HG02970 (cell line): ENCODE results near the gene TAF6.

Source experiments
- ATAC-seq: cut with Tn5 transposase; IDR thresholded peaks from one replicate; pipeline ENCODE4 v1.9.1; 2021; ENCODE audit warnings: mild to moderate bottlenecking, moderate library complexity, moderate number of reproducible peaks; ENCODE audit not compliant: unreplicated experiment, low FRiP score

TAF6 gene

DNA sequence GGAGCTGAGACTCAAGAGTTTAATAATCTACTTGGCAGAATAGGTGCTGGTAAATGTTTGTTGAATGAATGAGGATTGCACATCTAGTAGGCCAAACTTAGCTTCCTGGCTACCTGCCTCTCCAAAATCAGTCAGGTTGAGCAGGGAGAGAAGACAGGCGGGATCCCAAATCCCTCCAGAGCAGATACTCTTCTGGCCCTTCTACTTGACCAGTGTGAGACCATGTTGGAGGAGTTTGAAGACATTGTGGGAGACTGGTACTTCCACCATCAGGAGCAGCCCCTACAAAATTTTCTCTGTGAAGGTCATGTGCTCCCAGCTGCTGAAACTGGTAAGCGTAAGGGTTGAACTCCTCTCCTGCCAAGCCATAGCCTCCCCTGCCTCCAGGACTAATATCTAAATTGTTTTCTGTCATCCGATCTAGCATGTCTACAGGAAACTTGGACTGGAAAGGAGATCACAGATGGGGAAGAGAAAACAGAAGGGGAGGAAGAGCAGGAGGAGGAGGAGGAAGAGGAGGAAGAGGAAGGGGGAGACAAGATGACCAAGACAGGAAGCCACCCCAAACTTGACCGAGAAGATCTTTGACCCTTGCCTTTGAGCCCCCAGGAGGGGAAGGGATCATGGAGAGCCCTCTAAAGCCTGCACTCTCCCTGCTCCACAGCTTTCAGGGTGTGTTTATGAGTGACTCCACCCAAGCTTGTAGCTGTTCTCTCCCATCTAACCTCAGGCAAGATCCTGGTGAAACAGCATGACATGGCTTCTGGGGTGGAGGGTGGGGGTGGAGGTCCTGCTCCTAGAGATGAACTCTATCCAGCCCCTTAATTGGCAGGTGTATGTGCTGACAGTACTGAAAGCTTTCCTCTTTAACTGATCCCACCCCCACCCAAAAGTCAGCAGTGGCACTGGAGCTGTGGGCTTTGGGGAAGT is 5.4 kb upstream of the TAF6 start:
- no peak for ATAC-seq

DNA sequence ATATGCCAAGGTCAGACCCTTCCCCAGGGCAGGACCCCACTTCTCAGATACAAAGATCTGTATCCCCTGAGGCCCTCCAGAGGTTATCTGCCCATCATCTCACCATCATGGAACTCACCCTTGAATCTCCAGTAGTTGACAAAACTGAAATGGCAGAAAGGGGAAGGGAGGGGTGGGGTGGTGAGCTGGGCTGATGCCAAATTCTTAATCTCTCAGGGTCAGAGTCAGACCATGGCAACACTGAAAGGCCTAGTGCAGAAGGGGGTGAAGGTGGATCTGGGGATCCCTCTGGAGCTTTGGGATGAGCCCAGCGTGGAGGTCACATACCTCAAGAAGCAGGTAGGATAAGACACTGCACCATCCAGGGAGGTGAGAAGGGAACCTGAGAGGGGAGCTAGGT is 3.4 kb upstream of the TAF6 start:
- no peak for ATAC-seq

DNA sequence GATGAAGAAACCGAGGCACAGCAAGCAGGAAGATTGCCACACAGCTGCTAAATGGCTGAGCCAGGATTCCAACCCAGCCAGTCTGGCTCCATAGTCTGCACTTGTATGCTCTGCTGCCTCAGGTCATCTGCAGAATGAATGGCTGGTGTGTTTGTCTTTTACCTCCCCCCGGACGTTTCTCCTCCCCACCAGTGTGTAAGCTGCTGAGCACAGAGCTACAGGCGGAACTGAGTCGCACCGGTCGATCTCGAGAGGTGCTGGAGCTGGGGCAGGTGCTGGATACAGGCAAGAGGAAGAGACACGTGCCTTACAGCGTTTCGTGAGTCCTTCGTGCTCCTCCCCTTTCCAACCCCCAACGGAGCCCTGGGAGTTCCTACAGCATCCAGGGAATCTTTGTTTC is 2.9 kb upstream of the TAF6 start:
- no peak for ATAC-seq

DNA sequence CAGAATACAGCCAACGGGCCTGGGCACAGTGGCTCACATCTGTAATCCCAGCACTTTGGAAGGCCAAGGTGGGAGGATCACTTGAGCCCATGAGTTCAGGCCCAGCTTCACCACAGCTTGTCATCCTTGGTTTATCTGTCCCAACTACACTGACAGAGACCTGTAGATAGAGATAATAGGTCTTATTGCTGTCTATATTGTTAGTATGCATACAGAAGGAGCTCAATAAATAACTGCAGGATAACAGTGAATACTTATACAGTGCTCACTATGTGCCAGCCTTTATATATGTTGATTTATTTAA is 1.5 kb upstream of the TAF6 start:
- ATAC-seq: no peak

DNA sequence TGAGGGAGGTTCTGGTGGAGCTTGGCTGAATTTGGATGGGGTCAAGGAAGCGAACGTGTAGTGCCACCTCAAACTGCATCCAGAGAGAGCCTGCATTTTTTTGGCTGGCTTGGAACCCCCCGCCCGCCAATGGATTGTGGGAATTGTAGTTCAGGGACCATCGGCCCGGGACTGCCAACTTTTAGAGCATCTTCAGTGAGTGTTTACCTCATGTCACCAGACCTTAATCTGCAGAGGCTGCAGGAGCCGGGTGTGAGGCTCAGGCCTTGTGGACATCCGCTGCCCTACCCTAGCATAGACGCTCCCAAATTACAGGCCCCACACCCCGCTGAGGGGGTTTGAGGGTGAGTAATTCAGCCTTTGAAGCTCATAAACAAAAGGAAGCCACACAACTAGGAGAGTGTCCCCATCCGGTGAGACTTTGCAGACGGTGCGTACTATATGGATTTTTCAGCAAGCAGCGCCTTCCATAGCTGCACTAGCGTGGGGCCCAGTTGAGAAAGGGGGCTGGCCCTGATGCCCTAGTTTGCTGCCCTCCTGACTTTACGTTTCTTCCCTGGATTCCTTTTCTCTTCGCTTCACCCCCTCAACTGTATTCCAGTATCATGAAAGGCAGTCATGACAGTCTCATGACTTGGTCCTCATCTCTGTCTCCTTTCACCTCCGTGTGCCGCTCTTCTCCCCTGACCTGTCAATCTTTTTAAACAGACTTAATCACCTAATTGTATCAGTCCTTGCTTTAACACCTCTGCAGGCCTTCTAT is 993 bp upstream of the TAF6 start:
- ATAC-seq: peak; percentile 33

DNA sequence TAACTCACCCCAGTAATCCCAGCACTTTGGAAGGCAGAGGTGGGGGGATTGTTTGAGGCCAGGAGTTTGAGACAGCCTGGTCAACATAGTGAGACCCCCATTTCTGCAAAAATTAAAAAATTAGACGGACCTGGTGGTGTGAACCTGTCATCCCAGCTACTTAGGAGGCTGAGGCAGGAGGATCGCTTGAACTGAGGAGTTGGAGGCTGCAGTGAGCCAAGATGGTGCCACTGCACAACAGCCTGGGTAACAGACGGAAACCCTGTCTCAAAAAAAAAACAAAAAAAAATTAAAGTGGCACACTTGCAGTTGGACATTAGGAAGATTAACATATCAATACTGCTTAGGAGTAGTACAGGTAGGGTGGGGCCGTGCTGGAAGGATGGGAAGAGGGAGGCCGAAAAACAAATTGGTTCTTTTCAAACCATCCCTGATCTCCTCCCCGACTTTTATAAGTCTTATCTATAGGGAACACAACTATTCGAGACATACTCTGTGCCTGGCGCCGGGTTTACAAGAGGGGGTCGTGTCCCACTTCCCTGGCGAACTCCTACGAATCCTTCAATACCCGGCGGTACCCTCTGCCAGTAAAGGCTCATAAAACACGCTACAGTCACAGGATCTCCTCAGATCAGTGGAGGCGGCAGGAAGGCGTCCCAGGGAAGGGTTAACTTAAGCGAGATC is 628 bp downstream of the TAF6 start:
- ATAC-seq: no peak

DNA sequence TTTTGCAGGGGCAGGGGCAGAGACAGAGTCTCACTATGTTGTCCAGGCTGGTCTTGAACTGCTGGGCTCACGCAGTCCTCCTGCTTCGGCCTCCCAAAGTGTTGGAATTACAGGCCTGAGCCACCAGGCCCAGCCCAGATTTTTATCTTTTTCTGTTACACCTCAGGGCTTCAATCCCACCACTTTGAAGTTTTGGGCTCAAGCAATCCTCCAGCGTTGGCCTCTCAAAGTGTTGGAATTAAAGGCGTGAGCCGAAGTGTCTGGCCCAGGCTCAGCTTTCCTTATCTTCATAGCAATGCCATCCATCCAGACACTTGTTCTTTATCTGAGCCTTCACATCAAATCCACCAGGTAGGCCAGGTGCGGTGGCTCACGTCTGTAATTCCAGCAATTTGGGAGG is 4.1 kb downstream of the TAF6 start:
- no peak for ATAC-seq

DNA sequence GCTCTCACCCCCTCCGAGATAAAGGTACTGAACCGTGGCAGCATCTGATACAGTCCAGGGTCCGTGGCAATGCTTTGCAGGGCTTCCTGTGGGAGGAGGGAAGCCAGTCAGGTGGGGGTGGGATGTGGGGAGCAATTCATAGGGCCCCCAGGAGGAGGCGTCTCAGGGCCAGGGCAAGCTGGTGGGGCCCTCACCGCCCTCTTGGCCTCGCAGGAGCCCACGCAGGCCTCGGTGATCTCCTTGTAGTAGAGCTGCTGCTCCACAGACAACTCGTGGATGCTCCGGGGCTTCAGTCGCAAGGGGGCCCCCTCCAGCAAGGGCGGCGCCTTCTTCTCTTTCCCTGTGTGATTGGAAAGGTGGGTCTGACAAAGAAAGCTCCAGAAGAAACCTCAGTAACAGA is 7.2 kb downstream of the TAF6 start:
- no peak for ATAC-seq

DNA sequence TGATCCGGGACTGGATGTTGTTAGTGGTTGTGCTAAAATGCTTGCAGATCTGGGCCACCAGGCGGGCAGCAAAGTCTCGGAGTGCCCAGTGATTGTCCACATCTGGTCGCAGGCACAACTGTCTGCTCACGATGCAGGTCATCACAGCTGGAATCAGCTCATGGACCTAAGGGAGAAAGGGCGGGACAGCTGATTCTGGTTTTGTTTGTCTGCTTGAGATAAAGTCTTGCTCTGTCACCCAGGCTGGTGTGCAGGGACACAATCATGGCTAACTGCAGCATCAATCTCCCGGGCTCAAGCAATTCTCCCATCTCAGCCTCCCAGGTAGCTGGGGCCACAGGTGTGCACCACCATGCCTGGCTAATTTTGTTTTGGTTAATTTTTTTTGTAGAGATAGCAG is 8.0 kb downstream of the TAF6 start:
- no peak for ATAC-seq

DNA sequence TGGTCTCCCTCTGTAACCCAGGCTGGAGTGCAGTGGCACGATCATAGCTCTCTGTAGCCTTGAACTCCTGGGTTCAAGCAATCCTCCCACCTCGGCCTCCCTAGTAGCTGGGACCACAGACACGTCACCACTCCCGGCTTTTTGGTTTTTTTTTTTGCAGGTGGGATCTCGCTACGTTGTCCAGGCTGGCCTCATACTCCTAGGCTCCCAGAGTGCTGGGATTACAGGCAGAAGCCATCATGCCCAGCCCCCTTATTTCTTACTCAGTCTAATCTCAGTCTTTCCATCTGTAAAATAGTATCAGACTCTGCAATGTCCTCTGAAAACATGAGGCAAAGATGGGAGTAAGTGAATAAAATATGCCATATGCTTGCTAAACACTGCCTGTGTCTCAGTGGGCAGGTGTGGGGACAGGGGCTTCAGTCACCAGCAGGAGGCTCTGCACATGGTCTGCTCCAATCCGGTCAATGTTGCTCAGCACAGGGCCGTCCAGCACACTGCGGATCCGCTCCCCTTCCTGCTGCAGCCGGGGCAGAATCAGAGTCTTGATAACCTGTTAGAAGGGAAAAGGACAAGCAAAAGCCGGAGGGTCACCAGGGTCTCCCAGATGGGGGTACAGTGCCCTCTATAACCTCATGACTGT is 9.5 kb downstream of the TAF6 start:
- no peak for ATAC-seq

DNA sequence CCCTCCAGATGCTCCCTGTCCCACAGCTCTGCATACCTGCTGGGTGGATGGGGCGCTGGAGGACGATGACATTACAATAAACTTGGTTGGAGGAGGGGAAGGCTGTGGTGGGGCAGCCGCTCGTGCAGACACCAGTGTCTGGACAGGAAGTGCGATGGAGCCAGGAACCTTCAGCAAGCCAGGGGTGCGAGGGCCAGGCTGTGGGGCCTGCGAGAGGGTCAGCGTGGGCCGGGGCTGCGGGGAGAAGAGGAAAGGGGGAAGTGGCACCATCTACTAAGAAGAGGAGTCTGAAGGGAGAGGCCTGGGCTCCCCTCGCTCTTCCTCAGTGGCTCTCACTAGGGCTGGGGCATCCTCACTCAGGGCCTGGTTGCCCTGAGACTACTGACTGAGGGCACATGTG is 11.3 kb downstream of the TAF6 start:
- no peak for ATAC-seq

DNA sequence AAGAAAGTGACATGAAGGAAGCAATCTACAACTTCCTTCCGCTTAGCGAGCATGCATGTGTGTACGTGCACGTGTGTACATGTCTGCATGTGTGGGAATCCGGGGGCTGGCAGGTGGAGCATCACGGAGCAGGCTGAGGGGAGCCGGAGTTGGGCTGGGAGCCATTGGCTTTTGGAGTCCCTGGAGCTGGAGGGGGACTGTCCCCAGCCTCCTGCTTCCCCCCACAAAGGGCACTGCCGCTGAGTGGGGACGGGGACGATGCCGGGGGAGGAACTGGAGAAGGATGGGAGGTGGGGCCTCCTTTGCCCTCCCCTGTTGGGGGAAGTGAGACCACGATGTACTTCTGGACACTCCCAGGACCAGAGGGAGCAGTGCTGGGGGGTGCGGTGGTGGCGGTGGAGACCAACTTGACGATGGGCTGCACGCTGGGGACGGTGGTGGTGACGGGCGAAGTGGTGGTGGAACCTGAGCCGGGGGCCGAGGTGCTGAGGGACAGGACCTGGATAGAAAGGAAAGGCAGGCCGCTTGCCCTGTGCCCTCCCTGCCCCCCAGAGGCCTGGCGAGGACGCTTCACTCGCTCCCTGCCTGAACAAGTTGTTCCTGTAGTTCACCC is 11.9 kb downstream of the TAF6 start:
- ATAC-seq: no peak

DNA sequence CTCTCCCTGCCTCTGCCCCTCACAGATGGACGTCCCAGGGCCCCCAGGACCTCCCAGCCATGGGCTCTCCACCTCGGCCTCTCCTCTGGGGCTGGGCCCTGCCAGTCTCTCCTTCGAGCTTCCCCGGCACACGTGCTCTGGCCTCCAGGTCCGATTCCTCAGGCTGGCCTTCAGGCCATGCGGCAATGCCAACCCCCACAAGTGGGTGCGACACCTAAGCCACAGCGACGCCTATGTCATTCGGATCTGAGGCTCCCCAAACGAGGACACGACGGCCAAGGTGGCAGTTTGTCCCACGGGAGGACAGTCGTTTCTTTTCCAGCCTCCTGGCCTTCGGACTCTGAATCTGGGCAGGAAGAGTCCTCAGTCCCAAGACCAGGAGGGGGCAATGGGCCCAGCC is 12.5 kb downstream of the TAF6 start:
- ATAC-seq: no peak

DNA sequence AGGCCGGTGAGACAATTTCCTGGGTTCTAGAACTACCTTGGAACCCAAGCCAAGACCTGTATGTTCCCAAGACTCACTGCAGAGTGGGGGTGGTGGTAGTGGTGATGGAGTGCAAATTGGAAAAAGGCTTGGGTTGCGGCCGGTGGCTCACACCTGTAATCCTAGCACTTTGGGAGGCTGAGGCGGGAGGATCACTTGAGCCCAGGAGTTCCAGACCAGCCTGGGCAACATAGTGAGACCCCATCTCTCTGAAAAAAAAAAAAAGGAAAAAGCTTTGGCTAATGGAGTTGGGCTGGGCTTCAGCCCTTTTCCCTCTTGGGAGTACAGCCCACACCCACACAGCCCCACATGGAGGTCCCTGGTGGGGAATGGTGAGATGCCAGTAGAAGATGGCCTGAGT is 13.6 kb downstream of the TAF6 start:
- ATAC-seq: no peak

DNA sequence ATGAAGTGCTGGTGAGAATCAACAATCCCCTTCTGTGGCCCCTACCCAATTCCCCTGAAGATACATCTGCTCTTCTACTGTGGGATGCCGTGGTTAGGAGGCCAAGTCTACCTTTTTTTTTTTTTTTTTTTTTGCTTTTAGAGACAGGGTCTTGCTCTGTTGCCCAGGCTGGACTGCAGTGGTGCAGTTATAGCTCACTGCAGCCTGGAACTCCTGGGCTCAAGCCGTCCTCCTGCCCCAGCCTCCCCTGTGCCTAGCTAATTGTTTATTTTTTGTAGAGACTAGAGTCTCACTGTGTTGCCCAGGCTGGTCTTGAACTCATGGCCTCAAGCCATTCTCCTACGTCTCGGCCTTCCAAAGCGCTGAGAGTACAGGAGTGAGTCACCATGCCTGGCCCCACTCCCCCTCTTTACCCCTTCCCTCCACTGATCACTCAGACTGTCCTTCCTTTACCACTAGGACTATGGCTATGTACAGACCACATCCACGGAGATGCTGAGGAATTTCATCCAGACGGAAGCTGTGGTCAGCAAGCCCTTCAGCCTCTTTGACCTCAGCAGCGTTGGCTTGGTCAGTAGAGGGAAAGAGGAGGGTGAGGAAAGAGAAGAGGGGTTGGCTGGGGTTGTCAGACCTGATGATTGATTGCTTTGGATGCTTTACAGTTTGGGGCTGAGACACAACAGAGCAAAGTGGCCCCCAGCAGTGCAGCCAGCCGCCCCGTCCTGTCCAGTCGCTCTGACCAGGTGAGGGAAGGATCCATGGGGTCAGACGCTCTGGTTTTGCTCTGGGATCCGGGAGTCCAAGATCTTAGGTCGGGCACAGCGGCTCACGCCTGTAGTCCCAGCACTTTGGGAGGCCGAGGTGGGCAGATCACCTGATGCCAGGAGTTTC is 16.0 kb downstream of the TAF6 start:
- ATAC-seq: no peak

DNA sequence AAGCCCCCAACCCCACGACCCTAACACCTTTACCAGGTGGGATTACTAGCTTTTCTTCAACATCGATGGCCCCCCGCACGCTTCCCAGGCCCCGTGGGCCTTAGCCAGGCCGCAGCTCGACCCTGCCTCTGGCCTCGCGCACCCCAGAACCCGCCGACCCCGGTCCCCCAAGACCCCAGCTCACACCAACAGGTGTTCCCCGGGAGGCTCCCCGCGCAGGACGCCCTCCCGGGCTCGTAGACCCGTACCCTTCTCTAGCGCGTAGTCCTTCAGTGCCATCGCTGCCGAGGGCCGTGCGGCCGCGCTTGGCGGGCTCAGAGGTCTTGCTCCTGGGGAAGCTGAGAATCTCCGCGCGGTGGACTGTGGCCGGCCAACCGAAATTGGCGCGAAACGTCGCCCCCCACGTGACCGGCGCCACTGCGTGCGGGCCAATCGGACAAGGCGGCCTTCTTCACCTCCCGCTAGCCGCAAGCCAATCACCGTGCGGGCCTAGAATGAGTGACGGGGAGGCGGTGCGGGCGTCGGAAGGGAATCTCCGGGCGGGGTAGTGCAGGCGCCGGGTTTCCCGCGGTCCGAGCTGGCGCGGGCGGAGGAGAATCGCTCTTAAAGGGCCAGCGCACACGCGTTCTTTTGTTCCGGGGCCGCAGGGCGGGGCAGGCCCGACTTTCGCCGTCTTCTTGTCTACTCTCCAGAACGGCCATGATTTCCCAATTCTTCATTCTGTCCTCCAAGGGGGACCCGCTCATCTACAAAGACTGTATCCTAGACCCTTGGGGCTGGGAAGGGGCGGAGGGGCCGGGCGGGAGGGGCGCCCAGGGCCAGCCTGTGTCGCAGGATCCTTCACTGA is 17.9 kb downstream of the TAF6 start, which contains the start of the genes AP4M1 and MCM7:
Gene AP4M1 (plus strand): TSS at position 628 of the 847 bp plus-strand sequence. CDS start 72 bp downstream, at position 700.
Gene MCM7 (minus strand): TSS at position 382 of the 847 bp plus-strand sequence. CDS start 103 bp downstream, at position 279.
- peak; percentile 77 for ATAC-seq

DNA sequence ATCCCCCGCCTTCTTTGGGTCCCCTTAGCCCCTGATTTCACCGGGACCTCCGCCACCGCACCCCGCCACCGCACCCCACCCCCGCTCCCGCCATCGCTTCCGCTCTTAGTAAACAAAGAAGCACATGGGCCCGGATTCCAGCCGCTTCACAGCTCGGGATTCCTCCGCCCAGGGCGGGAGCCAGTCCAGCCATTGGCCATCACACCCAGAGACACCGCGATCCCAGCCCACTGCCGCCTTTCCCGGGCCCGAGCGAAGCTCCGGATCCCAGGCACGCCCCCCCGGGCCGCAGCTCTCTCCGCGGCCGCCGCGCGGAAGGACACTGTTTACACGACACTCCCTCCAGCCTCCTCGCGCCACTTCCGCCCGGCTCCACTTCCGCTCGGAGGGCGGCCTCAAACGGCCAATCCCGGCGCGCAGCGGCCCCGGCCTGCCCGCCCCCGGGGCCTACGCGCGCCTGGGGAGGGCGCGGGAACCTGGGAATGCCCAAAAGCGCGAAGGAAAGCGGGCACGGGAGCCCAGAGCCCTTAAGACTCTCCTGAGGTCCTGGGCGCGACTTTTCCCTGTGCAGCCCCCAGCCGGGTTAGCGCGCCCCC is 18.6 kb downstream of the TAF6 start:
- ATAC-seq: peak; percentile 64

DNA sequence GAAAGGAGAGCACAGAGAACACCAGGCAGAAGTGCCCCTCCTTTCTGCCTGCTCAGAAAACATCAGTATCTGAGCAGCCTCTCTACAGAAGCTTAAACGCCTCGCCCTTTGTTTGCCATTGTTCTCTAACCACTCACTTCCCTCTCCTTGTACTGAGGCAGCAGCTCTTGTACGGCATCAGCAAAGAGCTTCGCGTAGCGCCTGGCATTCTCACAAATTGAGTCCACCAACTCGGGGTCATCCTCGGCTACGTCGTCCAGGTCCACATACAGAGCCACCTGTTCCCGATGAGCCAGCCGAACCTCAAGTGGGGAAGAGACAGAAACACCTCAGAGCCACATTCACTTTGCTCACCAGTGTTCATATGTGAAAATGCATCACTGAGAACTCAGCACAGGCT is 19.7 kb downstream of the TAF6 start:
- no peak for ATAC-seq
